ENCODE measurements around the gene KIF2C.

KIF2C gene

DNA sequence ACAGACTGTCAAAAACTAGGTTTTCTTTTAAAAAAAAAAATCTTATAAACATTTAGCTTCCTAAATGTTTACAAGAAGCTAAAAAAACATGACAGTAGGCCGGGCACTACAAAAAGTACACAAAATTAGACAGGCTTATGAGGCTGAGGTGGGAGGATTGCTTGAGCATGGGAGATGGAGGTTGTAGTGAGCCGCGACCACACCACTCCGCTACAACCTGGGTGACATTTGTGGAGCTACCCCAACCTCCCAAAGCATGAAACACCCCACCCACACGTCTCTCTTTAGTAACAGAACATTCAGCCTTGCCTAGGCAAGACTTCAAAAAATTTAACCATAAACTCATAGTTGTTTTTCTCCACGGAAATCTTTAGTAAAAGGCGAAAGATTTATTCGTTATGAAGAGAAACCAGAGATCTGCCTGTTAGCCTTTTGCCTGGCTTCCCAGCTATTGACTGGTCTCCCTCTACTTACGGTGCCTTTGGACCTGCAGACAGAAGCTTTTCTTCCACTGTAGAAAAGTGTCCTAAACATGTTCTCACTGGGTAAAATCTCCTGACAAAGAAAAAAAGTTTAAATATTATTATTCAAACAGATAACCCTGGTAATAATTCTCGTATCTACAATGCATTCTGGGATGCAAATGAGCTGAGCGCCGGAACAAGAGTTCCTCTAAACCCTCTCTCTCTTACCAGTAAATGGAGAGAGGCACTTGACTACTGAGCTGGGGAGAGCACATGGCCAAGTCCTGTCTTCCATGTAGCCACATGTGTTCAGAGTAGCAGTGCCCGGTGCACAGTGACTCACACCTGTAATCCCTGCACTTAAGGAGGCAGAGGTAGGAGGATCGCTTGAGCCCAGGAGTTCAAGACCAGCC, 17.9 kb upstream of the KIF2C start:
- TF ChIP-seq, protein P1, sequence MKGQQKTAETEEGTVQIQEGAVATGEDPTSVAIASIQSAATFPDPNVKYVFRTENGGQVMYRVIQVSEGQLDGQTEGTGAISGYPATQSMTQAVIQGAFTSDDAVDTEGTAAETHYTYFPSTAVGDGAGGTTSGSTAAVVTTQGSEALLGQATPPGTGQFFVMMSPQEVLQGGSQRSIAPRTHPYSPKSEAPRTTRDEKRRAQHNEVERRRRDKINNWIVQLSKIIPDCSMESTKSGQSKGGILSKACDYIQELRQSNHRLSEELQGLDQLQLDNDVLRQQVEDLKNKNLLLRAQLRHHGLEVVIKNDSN (IDR thresholded peaks at IDR 0.05): no peak
- TF ChIP-seq RAD21 (IDR thresholded peaks at IDR 0.05; ENCODE audit: low read depth): no peak
- TF ChIP-seq ZBTB7A (IDR thresholded peaks at IDR 0.05; ENCODE audit: low read depth): no peak
- TF ChIP-seq, protein P2, sequence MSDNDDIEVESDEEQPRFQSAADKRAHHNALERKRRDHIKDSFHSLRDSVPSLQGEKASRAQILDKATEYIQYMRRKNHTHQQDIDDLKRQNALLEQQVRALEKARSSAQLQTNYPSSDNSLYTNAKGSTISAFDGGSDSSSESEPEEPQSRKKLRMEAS (IDR thresholded peaks at IDR 0.05): peak; percentile 53; the same call in 1 of the 2 replicates
- TF ChIP-seq CREB1 (IDR thresholded peaks at IDR 0.05; ENCODE audit: low read depth): no peak
- TF ChIP-seq EGR1 (IDR thresholded peaks at IDR 0.05): 0 out of 2 replicates have a peak, but pooled peaks have one; percentile 37
- TF ChIP-seq TEAD4 (IDR thresholded peaks at IDR 0.05): peak; percentile 74; the same call in 1 of the 2 replicates
- TF ChIP-seq YY1 (IDR thresholded peaks at IDR 0.05; ENCODE audit: low read depth): peak; percentile 68; the same call in 1 of the 2 replicates
- no peak for TF ChIP-seq TAF1 (IDR thresholded peaks at IDR 0.05; ENCODE audit: low read depth)
- 0 out of 2 replicates have a peak, but pooled peaks have one; percentile 29 for TF ChIP-seq CEBPB (IDR thresholded peaks at IDR 0.05)
- TF ChIP-seq, protein P3, sequence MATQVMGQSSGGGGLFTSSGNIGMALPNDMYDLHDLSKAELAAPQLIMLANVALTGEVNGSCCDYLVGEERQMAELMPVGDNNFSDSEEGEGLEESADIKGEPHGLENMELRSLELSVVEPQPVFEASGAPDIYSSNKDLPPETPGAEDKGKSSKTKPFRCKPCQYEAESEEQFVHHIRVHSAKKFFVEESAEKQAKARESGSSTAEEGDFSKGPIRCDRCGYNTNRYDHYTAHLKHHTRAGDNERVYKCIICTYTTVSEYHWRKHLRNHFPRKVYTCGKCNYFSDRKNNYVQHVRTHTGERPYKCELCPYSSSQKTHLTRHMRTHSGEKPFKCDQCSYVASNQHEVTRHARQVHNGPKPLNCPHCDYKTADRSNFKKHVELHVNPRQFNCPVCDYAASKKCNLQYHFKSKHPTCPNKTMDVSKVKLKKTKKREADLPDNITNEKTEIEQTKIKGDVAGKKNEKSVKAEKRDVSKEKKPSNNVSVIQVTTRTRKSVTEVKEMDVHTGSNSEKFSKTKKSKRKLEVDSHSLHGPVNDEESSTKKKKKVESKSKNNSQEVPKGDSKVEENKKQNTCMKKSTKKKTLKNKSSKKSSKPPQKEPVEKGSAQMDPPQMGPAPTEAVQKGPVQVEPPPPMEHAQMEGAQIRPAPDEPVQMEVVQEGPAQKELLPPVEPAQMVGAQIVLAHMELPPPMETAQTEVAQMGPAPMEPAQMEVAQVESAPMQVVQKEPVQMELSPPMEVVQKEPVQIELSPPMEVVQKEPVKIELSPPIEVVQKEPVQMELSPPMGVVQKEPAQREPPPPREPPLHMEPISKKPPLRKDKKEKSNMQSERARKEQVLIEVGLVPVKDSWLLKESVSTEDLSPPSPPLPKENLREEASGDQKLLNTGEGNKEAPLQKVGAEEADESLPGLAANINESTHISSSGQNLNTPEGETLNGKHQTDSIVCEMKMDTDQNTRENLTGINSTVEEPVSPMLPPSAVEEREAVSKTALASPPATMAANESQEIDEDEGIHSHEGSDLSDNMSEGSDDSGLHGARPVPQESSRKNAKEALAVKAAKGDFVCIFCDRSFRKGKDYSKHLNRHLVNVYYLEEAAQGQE (IDR thresholded peaks at IDR 0.05; ENCODE audit: low read depth): no peak
- peak; percentile 48 for TF ChIP-seq NFIC (IDR thresholded peaks at IDR 0.05)
- TF ChIP-seq EP300 (IDR thresholded peaks at IDR 0.05; ENCODE audit: borderline replicate concordance): peak; percentile 67; the same call in 1 of the 2 replicates
- peak; percentile 90 for TF ChIP-seq TCF12 (IDR thresholded peaks at IDR 0.05; ENCODE audit: low read depth)
- 0 out of 2 replicates have a peak, but pooled peaks have one; percentile 48 for TF ChIP-seq FOXM1 (IDR thresholded peaks at IDR 0.05; ENCODE audit: borderline replicate concordance, low read depth)

DNA sequence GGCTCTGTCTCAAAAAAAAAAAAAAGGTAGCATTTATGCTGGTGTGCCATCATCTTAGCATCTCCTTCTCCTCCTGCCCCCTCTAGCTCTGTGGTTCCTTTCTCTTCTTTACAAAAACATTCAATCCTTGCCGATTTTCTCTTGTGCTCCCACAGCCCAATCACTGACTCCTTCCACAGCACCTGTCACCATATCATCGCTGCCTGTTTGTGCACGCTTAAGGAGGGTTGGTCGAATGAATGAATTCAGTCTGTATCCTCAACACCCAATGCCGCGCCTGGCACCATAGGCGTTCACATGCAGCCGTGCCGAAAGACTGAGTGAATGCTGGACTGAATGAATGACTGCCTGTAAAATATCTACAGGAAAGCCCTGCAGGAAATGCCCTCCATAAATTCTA, 16.6 kb upstream of the KIF2C start:
- TF ChIP-seq, protein P1 (IDR thresholded peaks at IDR 0.05): no peak
- TF ChIP-seq TAF1 (IDR thresholded peaks at IDR 0.05; ENCODE audit: low read depth) (no peak), TCF12 (IDR thresholded peaks at IDR 0.05; ENCODE audit: low read depth) (no peak), TEAD4 (IDR thresholded peaks at IDR 0.05) (no peak), EP300 (IDR thresholded peaks at IDR 0.05; ENCODE audit: borderline replicate concordance) (no peak), ZBTB7A (IDR thresholded peaks at IDR 0.05; ENCODE audit: low read depth) (no peak), NFIC (IDR thresholded peaks at IDR 0.05) (no peak), RAD21 (IDR thresholded peaks at IDR 0.05; ENCODE audit: low read depth) (no peak), FOXM1 (IDR thresholded peaks at IDR 0.05; ENCODE audit: borderline replicate concordance, low read depth) (no peak), CREB1 (IDR thresholded peaks at IDR 0.05; ENCODE audit: low read depth) (no peak), CEBPB (IDR thresholded peaks at IDR 0.05) (no peak), YY1 (IDR thresholded peaks at IDR 0.05; ENCODE audit: low read depth) (no peak), EGR1 (IDR thresholded peaks at IDR 0.05) (no peak)
- TF ChIP-seq, protein P2 (IDR thresholded peaks at IDR 0.05): no peak
- TF ChIP-seq, protein P3 (IDR thresholded peaks at IDR 0.05; ENCODE audit: low read depth): no peak

DNA sequence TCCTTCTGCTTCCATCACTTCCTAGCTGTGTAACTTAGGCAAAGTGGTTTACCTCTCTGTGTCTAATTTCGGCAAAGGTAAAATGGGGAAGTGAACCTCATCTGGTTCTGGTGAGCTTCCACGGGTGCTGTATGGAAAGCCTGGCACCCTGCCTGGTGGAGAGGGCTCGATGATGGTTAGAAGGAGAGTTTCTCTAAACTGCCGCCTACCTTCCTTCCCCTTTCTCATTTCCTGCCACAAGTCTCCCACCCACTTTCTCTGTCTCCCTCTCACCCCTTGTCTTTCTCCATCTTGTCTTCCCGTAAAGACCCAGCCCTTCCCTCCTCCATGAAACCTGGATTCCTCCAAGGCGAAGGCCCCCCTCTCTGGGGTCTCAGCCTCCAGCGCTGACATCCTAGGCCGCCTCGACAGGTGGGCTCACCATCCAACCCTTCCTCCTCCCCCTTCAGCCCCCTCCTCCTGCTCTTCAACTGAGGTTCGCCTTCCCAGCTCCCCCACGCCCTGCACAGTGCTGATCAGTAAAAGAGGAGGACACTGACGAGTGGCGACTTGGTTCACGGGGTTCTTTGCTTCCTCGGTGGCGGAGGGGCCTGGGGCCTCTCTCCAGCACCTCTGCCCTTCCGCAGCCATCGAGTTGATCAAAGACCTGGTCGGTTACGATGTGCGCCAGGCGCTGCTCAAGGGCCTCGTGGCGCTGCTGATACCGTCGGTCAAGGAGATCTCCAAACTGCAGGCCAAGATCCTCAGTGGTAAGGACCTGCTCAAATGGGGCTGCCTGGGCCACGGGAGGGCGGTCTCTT, 15.9 kb upstream of the KIF2C start:
- TF ChIP-seq NFIC (IDR thresholded peaks at IDR 0.05) (no peak), CEBPB (IDR thresholded peaks at IDR 0.05) (no peak), EGR1 (IDR thresholded peaks at IDR 0.05) (no peak), RAD21 (IDR thresholded peaks at IDR 0.05; ENCODE audit: low read depth) (no peak), TEAD4 (IDR thresholded peaks at IDR 0.05) (no peak), YY1 (IDR thresholded peaks at IDR 0.05; ENCODE audit: low read depth) (no peak), EP300 (IDR thresholded peaks at IDR 0.05; ENCODE audit: borderline replicate concordance) (no peak), CREB1 (IDR thresholded peaks at IDR 0.05; ENCODE audit: low read depth) (no peak), FOXM1 (IDR thresholded peaks at IDR 0.05; ENCODE audit: borderline replicate concordance, low read depth) (no peak), ZBTB7A (IDR thresholded peaks at IDR 0.05; ENCODE audit: low read depth) (no peak)
- TF ChIP-seq, protein P2 (IDR thresholded peaks at IDR 0.05): no peak
- TF ChIP-seq, protein P3 (IDR thresholded peaks at IDR 0.05; ENCODE audit: low read depth): no peak
